ENCODE data around the gene PIGM.

Gene PIGM

DNA sequence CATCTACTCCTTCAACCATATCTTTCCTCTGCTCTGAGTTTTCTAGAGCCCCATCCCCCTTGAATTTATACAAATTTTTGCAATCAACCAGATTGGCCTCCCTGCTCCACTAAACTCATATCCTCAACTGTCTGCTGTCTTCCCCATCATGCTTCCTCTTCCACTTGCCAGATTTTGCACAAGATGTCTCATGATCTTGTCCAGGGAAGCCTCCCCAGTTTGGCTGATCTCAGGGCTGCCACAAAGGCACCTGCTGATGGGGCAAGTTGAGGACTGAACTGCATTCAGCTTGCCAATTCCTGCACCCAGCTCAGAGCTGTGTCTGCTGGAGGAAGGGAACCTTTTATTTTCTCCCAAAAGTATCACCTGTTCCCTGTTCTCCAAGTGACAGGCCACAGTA, 45.7 kb upstream of the PIGM start:
- TF ChIP-seq CTCF (IDR thresholded peaks at IDR 0.05), result no peak
- no peaks in the 10 kb centered on the region for H3K4me1 ChIP-seq (ENCODE audit: control insufficient read depth in 1 of 2, insufficient read depth in 1 of 2, low read depth in 1 of 2, low read length in 1 of 2)
- no peaks in the 10 kb centered on the region for H3K36me3 ChIP-seq
- peaks cover 54% of the 10 kb centered on the region for H3K27me3 ChIP-seq
- H3K4me3 ChIP-seq (ENCODE audit: low read depth in 1 of 2, low read length in 1 of 2), result no peak overlapping the region
- H3K27ac ChIP-seq, result no peak overlapping the region
- H3K9me3 ChIP-seq, result no peaks in the 10 kb centered on the region

- Histone ChIP-seq H3K4me1 (ENCODE audit: control insufficient read depth in 1 of 2, insufficient read depth in 1 of 2, low read depth in 1 of 2, low read length in 1 of 2) (no peaks in the 10 kb centered on the region), H3K4me3 (ENCODE audit: low read depth in 1 of 2, low read length in 1 of 2) (no peak overlapping the region), H3K27ac (no peak overlapping the region), H3K36me3 (no peaks in the 10 kb centered on the region), H3K27me3 (peaks cover 54% of the 10 kb centered on the region), H3K9me3 (no peaks in the 10 kb centered on the region)
- no peak for TF ChIP-seq CTCF (IDR thresholded peaks at IDR 0.05)
Observed at GRCh38 chr1:160076295-160076694, 44.5 kb upstream of the PIGM start.

DNA sequence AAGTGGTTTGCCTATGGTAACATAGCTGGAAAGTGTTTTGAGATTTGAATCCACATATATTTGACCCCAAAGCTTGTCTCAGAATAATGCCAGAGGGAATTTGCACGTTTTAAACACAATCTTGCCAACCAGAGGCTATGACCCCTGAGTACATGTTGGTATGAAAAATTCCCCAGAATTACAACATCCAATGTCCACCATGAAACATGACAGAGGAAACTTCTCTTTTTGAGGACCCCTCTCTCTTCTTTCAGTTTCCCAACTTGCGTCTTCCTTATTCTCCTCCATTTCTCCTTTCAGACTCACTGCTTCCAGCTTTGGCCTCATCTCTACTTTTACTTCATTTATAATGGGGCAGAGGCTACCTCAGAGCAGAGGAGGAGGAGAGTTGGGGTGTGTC, 44.0 kb upstream of the PIGM start:
- Histone ChIP-seq H3K27ac (no peak overlapping the region), H3K36me3 (no peaks in the 10 kb centered on the region), H3K4me1 (ENCODE audit: control insufficient read depth in 1 of 2, insufficient read depth in 1 of 2, low read depth in 1 of 2, low read length in 1 of 2) (no peaks in the 10 kb centered on the region), H3K4me3 (ENCODE audit: low read depth in 1 of 2, low read length in 1 of 2) (no peak overlapping the region), H3K27me3 (peaks cover 54% of the 10 kb centered on the region), H3K9me3 (no peaks in the 10 kb centered on the region)
- no peak for TF ChIP-seq CTCF (IDR thresholded peaks at IDR 0.05)

DNA sequence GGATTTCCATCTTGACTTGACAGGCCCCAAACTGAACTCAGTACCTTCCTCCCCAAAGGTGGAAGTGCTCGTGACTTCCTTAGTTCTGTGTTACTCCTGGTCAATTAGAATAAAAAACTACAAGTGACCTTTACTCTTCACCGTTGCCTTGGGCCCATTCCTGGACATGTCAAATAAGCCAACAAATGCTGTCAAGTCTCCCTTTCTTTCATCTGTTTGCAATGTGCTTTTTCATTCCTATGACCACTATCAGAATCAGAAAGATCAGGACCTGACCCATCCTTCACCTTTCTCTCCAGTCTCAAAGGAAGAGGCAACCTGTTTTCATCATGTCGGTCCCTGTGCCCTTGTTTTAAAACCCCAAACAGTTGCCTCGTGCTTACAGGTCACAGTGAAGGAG, 43.1 kb upstream of the PIGM start:
- no peaks in the 10 kb centered on the region for H3K9me3 ChIP-seq
- no peaks in the 10 kb centered on the region for H3K36me3 ChIP-seq
- TF ChIP-seq CTCF (IDR thresholded peaks at IDR 0.05), result no peak
- H3K4me3 ChIP-seq (ENCODE audit: low read depth in 1 of 2, low read length in 1 of 2), result no peak overlapping the region
- peaks cover 54% of the 10 kb centered on the region for H3K27me3 ChIP-seq
- H3K4me1 ChIP-seq (ENCODE audit: control insufficient read depth in 1 of 2, insufficient read depth in 1 of 2, low read depth in 1 of 2, low read length in 1 of 2), result peaks cover 0 to 8% of the 10 kb centered on the region in 2 experiments
- H3K27ac ChIP-seq, result no peak overlapping the region

GRCh38 chr1:160071289-160071688, 39.5 kb upstream of the PIGM start:
- peaks cover 0 to 9% of the 10 kb centered on the region in 2 experiments for H3K4me1 ChIP-seq (ENCODE audit: control insufficient read depth in 1 of 2, insufficient read depth in 1 of 2, low read depth in 1 of 2, low read length in 1 of 2)
- H3K27ac ChIP-seq, result no peak overlapping the region
- no peak overlapping the region for H3K4me3 ChIP-seq (ENCODE audit: low read depth in 1 of 2, low read length in 1 of 2)
- TF ChIP-seq CTCF (IDR thresholded peaks at IDR 0.05), result no peak
- peaks cover 72% of the 10 kb centered on the region for H3K27me3 ChIP-seq
- H3K36me3 ChIP-seq, result no peaks in the 10 kb centered on the region
- H3K9me3 ChIP-seq, result no peaks in the 10 kb centered on the region

All from neutrophil (primary cell).